WTC11 (cell line): ENCODE results near the gene NCSTN. TPM values are rescaled to one million over a fixed set of nuclear protein-coding genes. Genes with fewer than 3 reads are reported as not detected.

Experiments
- ATF2 ChIP-seq: sonication (generic); formaldehyde crosslinking; IDR thresholded peaks from 2 replicates; pipeline ENCODE4 v1.8.1; 2022; ENCODE audit warnings: low read depth, missing genetic modification reagents, borderline replicate concordance
- CDX4 ChIP-seq: fragments of 250-450 bp; sonication (Bioruptor Pico); IDR thresholded peaks from 2 replicates; pipeline ENCODE4 v1.9.0; 2021; ENCODE audit warnings: moderate library complexity, mild to moderate bottlenecking, inconsistent platforms, borderline replicate concordance
- ELF4 ChIP-seq: sonication (generic); formaldehyde crosslinking; IDR thresholded peaks from 2 replicates; pipeline ENCODE4 v1.8.1; 2022; ENCODE audit warnings: low read depth, mild to moderate bottlenecking, moderate library complexity, missing genetic modification reagents
- FOXJ3 ChIP-seq: sonication (generic); formaldehyde crosslinking; IDR thresholded peaks from 2 replicates; pipeline ENCODE4 v1.9.0; 2021; ENCODE audit warnings: missing genetic modification reagents, mild to moderate bottlenecking, borderline replicate concordance
- FOXK1 ChIP-seq: sonication (generic); formaldehyde crosslinking; IDR thresholded peaks from 2 replicates; pipeline ENCODE4 v1.8.0; 2022; ENCODE audit warnings: mild to moderate bottlenecking, moderate library complexity, missing genetic modification reagents
- FOXP1 ChIP-seq: sonication (generic); formaldehyde crosslinking; IDR thresholded peaks from 2 replicates; pipeline ENCODE4 v1.8.0; 2022; ENCODE audit warnings: missing genetic modification reagents, mild to moderate bottlenecking, moderate library complexity, borderline replicate concordance
- GABPB1 ChIP-seq: sonication (generic); formaldehyde crosslinking; IDR thresholded peaks from 2 replicates; pipeline ENCODE4 v1.8.1; 2023; ENCODE audit warnings: mild to moderate bottlenecking, missing genetic modification reagents
- GRHL2 ChIP-seq: fragments of 250-450 bp; sonication (Bioruptor Pico); IDR thresholded peaks from 2 replicates; pipeline ENCODE4 v1.8.0; 2022; ENCODE audit warnings: mild to moderate bottlenecking, moderate library complexity; ENCODE audit not compliant: insufficient replicate concordance, severe bottlenecking
- HMGA2 ChIP-seq: fragments of 250-450 bp; sonication (Bioruptor Pico); IDR thresholded peaks from 2 replicates; pipeline ENCODE4 v1.4.0; 2021; ENCODE audit warnings: mild to moderate bottlenecking, moderate library complexity
- IRF2 ChIP-seq: sonication (generic); formaldehyde crosslinking; IDR thresholded peaks from 2 replicates; pipeline ENCODE4 v1.8.0; 2022; ENCODE audit warnings: low read depth, missing genetic modification reagents, borderline replicate concordance
- JAZF1 ChIP-seq: fragments of 250-450 bp; sonication (Bioruptor Pico); IDR thresholded peaks from 2 replicates; pipeline ENCODE4 v1.9.0; 2021; ENCODE audit warnings: moderate library complexity, mild to moderate bottlenecking, inconsistent platforms
- KAT7 ChIP-seq: sonication (generic); formaldehyde crosslinking; IDR thresholded peaks from 2 replicates; pipeline ENCODE4 v1.8.1; 2023; ENCODE audit warnings: missing genetic modification reagents, mild to moderate bottlenecking, borderline replicate concordance
- MAX ChIP-seq: sonication (generic); formaldehyde crosslinking; IDR thresholded peaks from 2 replicates; pipeline ENCODE4 v1.8.0; 2022; ENCODE audit warnings: mild to moderate bottlenecking, missing genetic modification reagents
- MLX ChIP-seq: sonication (generic); formaldehyde crosslinking; IDR thresholded peaks from 2 replicates; pipeline ENCODE4 v1.8.1; 2023; ENCODE audit warnings: mild to moderate bottlenecking, missing genetic modification reagents, moderate library complexity
- MYBL2 ChIP-seq: sonication (generic); formaldehyde crosslinking; IDR thresholded peaks from 2 replicates; pipeline ENCODE4 v1.8.1; 2023; ENCODE audit warnings: mild to moderate bottlenecking, moderate library complexity, missing genetic modification reagents
- NFATC4 ChIP-seq: fragments of 250-450 bp; sonication (Bioruptor Pico); IDR thresholded peaks from 2 replicates; pipeline ENCODE4 v1.9.0; 2021; ENCODE audit warnings: mild to moderate bottlenecking
- NFYB ChIP-seq: sonication (generic); formaldehyde crosslinking; conservative IDR thresholded peaks from 2 replicates; pipeline ENCODE4 v1.8.0; 2022; ENCODE audit warnings: low read depth, missing genetic modification reagents
- PRRX2 ChIP-seq: fragments of 250-450 bp; sonication (Bioruptor Pico); IDR thresholded peaks from 2 replicates; pipeline ENCODE4 v1.8.0; 2021; ENCODE audit warnings: mild to moderate bottlenecking
- SP1 ChIP-seq: sonication (generic); formaldehyde crosslinking; conservative IDR thresholded peaks from 2 replicates; pipeline ENCODE4 v1.8.1; 2022; ENCODE audit warnings: missing genetic modification reagents
- TEAD1 ChIP-seq: sonication (generic); formaldehyde crosslinking; IDR thresholded peaks from 2 replicates; pipeline ENCODE4 v1.8.0; 2022; ENCODE audit warnings: mild to moderate bottlenecking, missing genetic modification reagents
- ZNF121 ChIP-seq: sonication (generic); formaldehyde crosslinking; IDR thresholded peaks from 2 replicates; pipeline ENCODE4 v1.8.0; 2023; ENCODE audit warnings: missing genetic modification reagents
- ZNF232 ChIP-seq: sonication (generic); formaldehyde crosslinking; IDR thresholded peaks from 2 replicates; pipeline ENCODE4 v1.8.0; 2022; ENCODE audit warnings: mild to moderate bottlenecking, missing genetic modification reagents
- ZNF671 ChIP-seq: fragments of 250-450 bp; sonication (Bioruptor Pico); IDR thresholded peaks from 2 replicates; pipeline ENCODE4 v1.8.0; 2021; ENCODE audit warnings: mild to moderate bottlenecking
- total RNA-seq: library from RNA; stranded (reverse); gene quantifications from 3 replicates; pipeline ENCODE4 v1.2.3, GENCODE V29; 2021
- TF ChIP-seq, protein P1 (sequence below): fragments of 200-600 bp; IDR thresholded peaks from 2 replicates; pipeline ENCODE4 v1.8.0; 2022; ENCODE audit warnings: antibody characterized with exemption
- TF ChIP-seq, protein P2 (sequence below): sonication (generic); formaldehyde crosslinking; IDR thresholded peaks from 2 replicates; pipeline ENCODE4 v1.8.1; 2022; ENCODE audit warnings: low read depth, mild to moderate bottlenecking, moderate library complexity, missing genetic modification reagents, borderline replicate concordance
- TF ChIP-seq, protein P3 (sequence below): sonication (generic); formaldehyde crosslinking; IDR thresholded peaks from 2 replicates; pipeline ENCODE4 v1.8.0; 2022; ENCODE audit warnings: mild to moderate bottlenecking, missing genetic modification reagents
- TF ChIP-seq, protein P4 (sequence below): sonication (generic); formaldehyde crosslinking; IDR thresholded peaks from 2 replicates; pipeline ENCODE4 v1.8.1; 2023; ENCODE audit warnings: mild to moderate bottlenecking, missing genetic modification reagents
- TF ChIP-seq, protein P5 (sequence below): fragments of 250-450 bp; sonication (Bioruptor Pico); IDR thresholded peaks from 2 replicates; pipeline ENCODE4 v1.9.0; 2021; ENCODE audit warnings: mild to moderate bottlenecking

NCSTN gene
- total RNA-seq, 1 experiment from 2014 or later, result 72.7 TPM

DNA sequence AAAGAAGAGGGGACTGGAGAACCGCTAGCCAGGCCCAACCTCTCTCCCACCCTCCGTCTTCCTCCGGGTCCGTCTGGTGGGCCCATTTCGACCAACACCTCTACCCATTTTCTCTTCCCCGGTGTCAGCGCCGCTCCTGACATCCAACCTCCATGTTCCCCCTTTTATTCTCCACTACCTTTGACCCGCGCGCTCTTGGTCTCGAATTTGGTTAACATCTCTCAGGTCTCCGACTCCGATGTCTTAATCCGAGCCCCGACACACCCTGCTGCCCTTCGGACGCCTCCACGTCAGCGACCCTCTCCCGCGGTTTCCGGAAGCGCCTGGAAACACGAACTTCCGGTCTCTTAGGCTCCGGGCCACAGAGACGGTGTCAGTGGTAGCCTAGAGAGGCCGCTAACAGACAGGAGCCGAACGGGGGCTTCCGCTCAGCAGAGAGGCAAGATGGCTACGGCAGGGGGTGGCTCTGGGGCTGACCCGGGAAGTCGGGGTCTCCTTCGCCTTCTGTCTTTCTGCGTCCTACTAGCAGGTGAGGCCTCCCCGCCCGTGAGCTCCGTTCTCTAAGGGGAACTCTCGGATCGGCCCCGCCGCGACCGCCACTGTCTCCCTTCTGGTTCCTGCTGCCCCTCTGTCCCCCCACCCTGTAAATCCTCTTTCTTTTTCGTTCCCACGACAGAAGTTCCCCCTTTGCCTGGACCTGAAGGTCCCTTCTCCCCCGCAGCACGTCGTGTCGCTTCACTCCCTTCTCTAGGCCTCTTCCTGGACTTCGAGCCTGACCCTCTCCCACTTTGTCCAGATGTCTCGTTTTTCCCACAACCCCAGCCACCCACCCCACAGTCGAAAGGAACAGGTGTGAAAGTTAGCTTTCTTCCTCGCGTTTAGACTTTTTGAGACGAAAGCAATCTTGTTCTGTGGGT lies at the start of gene NCSTN, which contains the start of gene COPA (continued):
- TF ChIP-seq NFYB (CRISPR knock-in tag) (0 out of 2 replicates have a peak, but pooled peaks have one; percentile 8), ZNF671 (no peak), IRF2 (CRISPR knock-in tag) (no peak), ELF4 (no peak), FOXP1 (peak; percentile 88; the same call in 1 of the 2 replicates), GABPB1 (peak; percentile 70), CDX4 (CRISPR knock-in tag) (no peak), JAZF1 (CRISPR knock-in tag) (no peak), GRHL2 (CRISPR knock-in tag) (no peak), MAX (CRISPR knock-in tag) (no peak; the same call in 1 of the 2 replicates), MLX (CRISPR knock-in tag) (no peak), NFATC4 (CRISPR knock-in tag) (no peak), TEAD1 (CRISPR knock-in tag) (0 out of 2 replicates have a peak, but pooled peaks have one; percentile 55), KAT7 (CRISPR knock-in tag) (0 out of 2 replicates have a peak, but pooled peaks have one; percentile 52), ZNF232 (CRISPR knock-in tag) (no peak), ATF2 (CRISPR knock-in tag) (no peak), PRRX2 (CRISPR knock-in tag) (no peak), ZNF121 (CRISPR knock-in tag) (no peak), FOXJ3 (CRISPR knock-in tag) (no peak), MYBL2 (CRISPR knock-in tag) (peak; percentile 83; the same call in 1 of the 2 replicates), FOXK1 (peak; percentile 88; the same call in 1 of the 2 replicates), SP1 (CRISPR knock-in tag) (peak; percentile 88), HMGA2 (no peak)
- TF ChIP-seq, protein P1, sequence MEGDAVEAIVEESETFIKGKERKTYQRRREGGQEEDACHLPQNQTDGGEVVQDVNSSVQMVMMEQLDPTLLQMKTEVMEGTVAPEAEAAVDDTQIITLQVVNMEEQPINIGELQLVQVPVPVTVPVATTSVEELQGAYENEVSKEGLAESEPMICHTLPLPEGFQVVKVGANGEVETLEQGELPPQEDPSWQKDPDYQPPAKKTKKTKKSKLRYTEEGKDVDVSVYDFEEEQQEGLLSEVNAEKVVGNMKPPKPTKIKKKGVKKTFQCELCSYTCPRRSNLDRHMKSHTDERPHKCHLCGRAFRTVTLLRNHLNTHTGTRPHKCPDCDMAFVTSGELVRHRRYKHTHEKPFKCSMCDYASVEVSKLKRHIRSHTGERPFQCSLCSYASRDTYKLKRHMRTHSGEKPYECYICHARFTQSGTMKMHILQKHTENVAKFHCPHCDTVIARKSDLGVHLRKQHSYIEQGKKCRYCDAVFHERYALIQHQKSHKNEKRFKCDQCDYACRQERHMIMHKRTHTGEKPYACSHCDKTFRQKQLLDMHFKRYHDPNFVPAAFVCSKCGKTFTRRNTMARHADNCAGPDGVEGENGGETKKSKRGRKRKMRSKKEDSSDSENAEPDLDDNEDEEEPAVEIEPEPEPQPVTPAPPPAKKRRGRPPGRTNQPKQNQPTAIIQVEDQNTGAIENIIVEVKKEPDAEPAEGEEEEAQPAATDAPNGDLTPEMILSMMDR, result no peak
- TF ChIP-seq, protein P2, sequence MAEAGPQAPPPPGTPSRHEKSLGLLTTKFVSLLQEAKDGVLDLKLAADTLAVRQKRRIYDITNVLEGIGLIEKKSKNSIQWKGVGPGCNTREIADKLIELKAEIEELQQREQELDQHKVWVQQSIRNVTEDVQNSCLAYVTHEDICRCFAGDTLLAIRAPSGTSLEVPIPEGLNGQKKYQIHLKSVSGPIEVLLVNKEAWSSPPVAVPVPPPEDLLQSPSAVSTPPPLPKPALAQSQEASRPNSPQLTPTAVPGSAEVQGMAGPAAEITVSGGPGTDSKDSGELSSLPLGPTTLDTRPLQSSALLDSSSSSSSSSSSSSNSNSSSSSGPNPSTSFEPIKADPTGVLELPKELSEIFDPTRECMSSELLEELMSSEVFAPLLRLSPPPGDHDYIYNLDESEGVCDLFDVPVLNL (CRISPR knock-in tag), result no peak
- TF ChIP-seq, protein P3, sequence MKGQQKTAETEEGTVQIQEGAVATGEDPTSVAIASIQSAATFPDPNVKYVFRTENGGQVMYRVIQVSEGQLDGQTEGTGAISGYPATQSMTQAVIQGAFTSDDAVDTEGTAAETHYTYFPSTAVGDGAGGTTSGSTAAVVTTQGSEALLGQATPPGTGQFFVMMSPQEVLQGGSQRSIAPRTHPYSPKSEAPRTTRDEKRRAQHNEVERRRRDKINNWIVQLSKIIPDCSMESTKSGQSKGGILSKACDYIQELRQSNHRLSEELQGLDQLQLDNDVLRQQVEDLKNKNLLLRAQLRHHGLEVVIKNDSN (CRISPR knock-in tag), result no peak
- TF ChIP-seq, protein P4, sequence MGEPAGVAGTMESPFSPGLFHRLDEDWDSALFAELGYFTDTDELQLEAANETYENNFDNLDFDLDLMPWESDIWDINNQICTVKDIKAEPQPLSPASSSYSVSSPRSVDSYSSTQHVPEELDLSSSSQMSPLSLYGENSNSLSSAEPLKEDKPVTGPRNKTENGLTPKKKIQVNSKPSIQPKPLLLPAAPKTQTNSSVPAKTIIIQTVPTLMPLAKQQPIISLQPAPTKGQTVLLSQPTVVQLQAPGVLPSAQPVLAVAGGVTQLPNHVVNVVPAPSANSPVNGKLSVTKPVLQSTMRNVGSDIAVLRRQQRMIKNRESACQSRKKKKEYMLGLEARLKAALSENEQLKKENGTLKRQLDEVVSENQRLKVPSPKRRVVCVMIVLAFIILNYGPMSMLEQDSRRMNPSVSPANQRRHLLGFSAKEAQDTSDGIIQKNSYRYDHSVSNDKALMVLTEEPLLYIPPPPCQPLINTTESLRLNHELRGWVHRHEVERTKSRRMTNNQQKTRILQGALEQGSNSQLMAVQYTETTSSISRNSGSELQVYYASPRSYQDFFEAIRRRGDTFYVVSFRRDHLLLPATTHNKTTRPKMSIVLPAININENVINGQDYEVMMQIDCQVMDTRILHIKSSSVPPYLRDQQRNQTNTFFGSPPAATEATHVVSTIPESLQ (CRISPR knock-in tag), result no peak
- TF ChIP-seq, protein P5, sequence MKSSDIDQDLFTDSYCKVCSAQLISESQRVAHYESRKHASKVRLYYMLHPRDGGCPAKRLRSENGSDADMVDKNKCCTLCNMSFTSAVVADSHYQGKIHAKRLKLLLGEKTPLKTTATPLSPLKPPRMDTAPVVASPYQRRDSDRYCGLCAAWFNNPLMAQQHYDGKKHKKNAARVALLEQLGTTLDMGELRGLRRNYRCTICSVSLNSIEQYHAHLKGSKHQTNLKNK, result no peak
